GM12892 (cell line): Measurements from ENCODE around the gene APBA2.

ENCODE experiments used
- POLR2A ChIP-seq: IDR thresholded peaks from 2 replicates; pipeline ENCODE4 v1.6.1; 2011; ENCODE audit warnings: low read depth, low read length, control low read depth
- POLR2AphosphoS5 ChIP-seq: IDR thresholded peaks from 2 replicates; pipeline ENCODE4 v1.6.1; 2011; ENCODE audit warnings: low read depth, low read length, control low read depth
- TAF1 ChIP-seq: IDR thresholded peaks from 2 replicates; pipeline ENCODE4 v1.6.1; 2011; ENCODE audit warnings: low read depth, mild to moderate bottlenecking, control low read depth, low read length, borderline replicate concordance

DNA sequence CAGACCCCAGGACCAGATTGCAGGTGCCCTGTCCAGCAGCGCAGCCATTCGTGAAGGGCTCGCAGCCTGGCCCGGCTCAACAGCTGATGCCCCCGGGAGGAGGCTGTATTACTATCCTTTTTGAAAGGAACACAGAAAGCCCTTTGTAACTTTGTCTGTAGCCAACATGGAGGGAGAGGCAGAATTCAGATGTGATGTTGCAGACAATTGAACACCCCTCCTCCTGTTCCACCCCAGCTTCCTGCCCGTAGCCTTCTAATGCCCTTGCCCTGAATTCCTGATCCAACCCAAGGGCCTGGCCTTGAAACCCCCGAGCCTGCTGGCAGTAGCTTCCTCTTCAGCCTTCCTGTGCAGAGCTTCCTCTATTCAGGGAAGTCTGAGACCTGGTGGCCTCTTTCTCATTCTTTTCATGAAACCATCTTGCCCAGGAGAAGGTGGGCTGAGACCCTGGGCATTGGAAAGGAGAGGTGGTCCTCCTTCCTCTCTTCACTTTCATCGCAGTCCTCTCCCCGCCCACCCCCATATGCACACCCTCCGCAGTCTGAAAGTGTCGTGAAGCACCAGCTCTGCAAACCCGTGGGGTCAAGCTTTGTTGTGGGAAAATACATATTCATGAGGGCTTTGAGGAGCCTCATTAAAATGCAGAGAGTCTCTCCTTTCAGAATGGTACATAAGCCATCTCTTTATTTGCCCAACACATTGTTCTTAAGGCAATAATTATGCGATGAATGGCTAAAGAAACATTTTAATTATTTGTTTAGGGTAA is 109.2 kb downstream of the APBA2 start:
- no peak for TF ChIP-seq POLR2A
- no peak for TF ChIP-seq POLR2AphosphoS5
- no peak for TF ChIP-seq TAF1
